Neural cell (in vitro differentiated cells): Measurements from ENCODE around the gene FBXO34. TPM values are rescaled to one million over a fixed set of nuclear protein-coding genes. Genes with fewer than 3 reads are reported as not detected.

ENCODE experiments used
- H2AFZ ChIP-seq: fragments of 200-600, 300-800 bp; sonication (generic), shearing (Covaris generic); 2 replicates; pipeline ENCODE4 v1.6.0; 2014; ENCODE audit warnings: low read depth, mild to moderate bottlenecking, antibody characterized with exemption, low read length, moderate library complexity
- H3F3A ChIP-seq: fragments of 200-600 bp; shearing (Covaris generic); 2 replicates; pipeline ENCODE4 v1.6.1; 2016; ENCODE audit warnings: mild to moderate bottlenecking, moderate library complexity, mixed read lengths, antibody characterized with exemption, low read length; ENCODE audit not compliant: insufficient read depth, poor library complexity, severe bottlenecking
- H3K27ac ChIP-seq: fragments of 200-600, 300-800 bp; sonication (generic), shearing (Covaris generic); 2 replicates; pipeline ENCODE4 v1.5.1; 2014; ENCODE audit warnings: mild to moderate bottlenecking, low read length, moderate library complexity
- H3K27me3 ChIP-seq: fragments of 300-800, 200-600 bp; sonication (generic), shearing (Covaris generic); 2 replicates; pipeline ENCODE4 v1.6.0; 2014; ENCODE audit warnings: mild to moderate bottlenecking, low read depth, low read length, moderate library complexity; ENCODE audit not compliant: insufficient read depth
- H3K36me3 ChIP-seq: fragments of 300-800, 200-600 bp; sonication (generic), shearing (Covaris generic); 2 replicates; pipeline ENCODE4 v1.5.1; 2014; ENCODE audit warnings: mild to moderate bottlenecking, antibody characterized with exemption, low read length, moderate library complexity; ENCODE audit not compliant: insufficient read depth
- H3K4me2 ChIP-seq: fragments of 300-800, 200-600 bp; sonication (generic), shearing (Covaris generic); 2 replicates; pipeline ENCODE4 v1.6.0; 2014; ENCODE audit warnings: mild to moderate bottlenecking, low read length
- H3K4me3 ChIP-seq: fragments of 300-800, 200-600 bp; sonication (generic), shearing (Covaris generic); 2 replicates; pipeline ENCODE4 v1.5.1; 2014; ENCODE audit warnings: mild to moderate bottlenecking, low read length, moderate library complexity
- H3K79me2 ChIP-seq: fragments of 200-600 bp; shearing (Covaris generic); replicated peaks from 2 replicates; pipeline ENCODE4 v1.6.0; 2014; ENCODE audit warnings: mild to moderate bottlenecking, low read length, moderate library complexity; ENCODE audit not compliant: insufficient read depth
- H3K9ac ChIP-seq: fragments of 300-800, 200-600 bp; sonication (generic), shearing (Covaris generic); 2 replicates; pipeline ENCODE4 v1.6.1; 2016; ENCODE audit warnings: mild to moderate bottlenecking, low read length, mixed read lengths
- H3K9me2 ChIP-seq: fragments of 200-600 bp; shearing (Covaris generic); 2 replicates; pipeline ENCODE4 v1.6.1; 2016; ENCODE audit warnings: mild to moderate bottlenecking, low read length, mixed read lengths; ENCODE audit not compliant: insufficient read depth
- H3K9me3 ChIP-seq: fragments of 200-600, 300-800 bp; sonication (generic), shearing (Covaris generic); 2 replicates; pipeline ENCODE4 v1.6.1; 2016; ENCODE audit warnings: mild to moderate bottlenecking, mixed run types, low read length, moderate library complexity, mixed read lengths
- H4K20me1 ChIP-seq: fragments of 200-600 bp; shearing (Covaris generic); 2 replicates; pipeline ENCODE4 v1.6.1; 2016; ENCODE audit warnings: mild to moderate bottlenecking, mixed run types; ENCODE audit not compliant: insufficient read depth
- CTCF ChIP-seq: fragments of 450-650 bp; IDR thresholded peaks from 2 replicates; pipeline ENCODE4 v1.5.1; 2014; ENCODE audit warnings: antibody characterized with exemption, mild to moderate bottlenecking, moderate library complexity; ENCODE audit not compliant: poor library complexity, severe bottlenecking
- EP300 ChIP-seq: fragments of 450-650 bp; conservative IDR thresholded peaks from 2 replicates; pipeline ENCODE4 v1.6.1; 2014; ENCODE audit warnings: antibody characterized with exemption, mild to moderate bottlenecking, moderate library complexity; ENCODE audit not compliant: poor library complexity, severe bottlenecking
- EZH2 ChIP-seq: fragments of 200-600, 300-800 bp; shearing (Covaris generic), sonication (generic); IDR thresholded peaks from 2 replicates; pipeline ENCODE4 v1.6.1; 2014; ENCODE audit warnings: antibody characterized with exemption, low read length, borderline replicate concordance, mild to moderate bottlenecking; ENCODE audit not compliant: insufficient read depth, poor library complexity, severe bottlenecking
- MXI1 ChIP-seq: fragments of 450-650 bp; conservative IDR thresholded peaks from 2 replicates; pipeline ENCODE4 v1.6.1; 2014; ENCODE audit warnings: antibody characterized with exemption, mild to moderate bottlenecking; ENCODE audit not compliant: poor library complexity, severe bottlenecking
- POLR2AphosphoS5 ChIP-seq: IDR thresholded peaks from 2 replicates; pipeline ENCODE4 v1.6.1; 2012
- RAD21 ChIP-seq: fragments of 450-650 bp; conservative IDR thresholded peaks from 2 replicates; pipeline ENCODE4 v1.6.1; 2014; ENCODE audit warnings: antibody characterized with exemption, mild to moderate bottlenecking, moderate library complexity
- REST ChIP-seq: IDR thresholded peaks from 2 replicates; pipeline ENCODE4 v1.6.1; 2012; ENCODE audit warnings: borderline replicate concordance
- SMC3 ChIP-seq: fragments of 450-650 bp; conservative IDR thresholded peaks from 2 replicates; pipeline ENCODE4 v1.6.1; 2014; ENCODE audit warnings: antibody characterized with exemption, mild to moderate bottlenecking, moderate library complexity; ENCODE audit not compliant: poor library complexity
- TAF1 ChIP-seq: IDR thresholded peaks from 2 replicates; pipeline ENCODE4 v1.6.1; 2012; ENCODE audit warnings: low read depth
- polyA plus RNA-seq: library from polyadenylated mRNA; depleted of rRNA; stranded (reverse); fragments of >200 nt; gene quantifications from 2 replicates; pipeline ENCODE4 v1.2.3, GENCODE V29; 2014

The FBXO34 gene
- polyA plus RNA-seq, 1 donor from 2014 or later, result 34.2 TPM

GRCh38 chr14:55372825-55373224 lies 101.6 kb downstream of the FBXO34 start:
- no peak overlapping the region for H3K4me2 ChIP-seq
- no peak overlapping the region for H3K27ac ChIP-seq
- no peaks in the 10 kb centered on the region for H3K27me3 ChIP-seq
- H3K36me3 ChIP-seq, result no peaks in the 10 kb centered on the region
- TF ChIP-seq REST, result no peak
- no peak for TF ChIP-seq TAF1
- TF ChIP-seq MXI1, result no peak
- no peak for TF ChIP-seq POLR2AphosphoS5
- no peak for TF ChIP-seq SMC3
- no peak for TF ChIP-seq EZH2
- TF ChIP-seq CTCF, result no peak
- no peak for TF ChIP-seq RAD21
- TF ChIP-seq EP300, result no peak
- H3K9ac ChIP-seq, result no peak overlapping the region
- H3K4me3 ChIP-seq, result no peak overlapping the region
- H2AFZ ChIP-seq, result no peak overlapping the region
- H3F3A ChIP-seq, result no peaks in the 10 kb centered on the region
- H4K20me1 ChIP-seq, result no peaks in the 10 kb centered on the region
- no peaks in the 10 kb centered on the region for H3K9me3 ChIP-seq
- no peaks in the 10 kb centered on the region for H3K9me2 ChIP-seq
- no peaks in the 10 kb centered on the region for H3K79me2 ChIP-seq

GRCh38 chr14:55373784-55374705 lies 102.8 kb downstream of the FBXO34 start:
- no peak overlapping the region for H3K4me3 ChIP-seq
- H3K27me3 ChIP-seq, result no peaks in the 10 kb centered on the region
- H3F3A ChIP-seq, result no peaks in the 10 kb centered on the region
- H3K36me3 ChIP-seq, result no peaks in the 10 kb centered on the region
- H2AFZ ChIP-seq, result no peak overlapping the region
- H4K20me1 ChIP-seq, result no peaks in the 10 kb centered on the region
- H3K9ac ChIP-seq, result no peak overlapping the region
- H3K27ac ChIP-seq, result no peak overlapping the region
- TF ChIP-seq CTCF, result no peak
- TF ChIP-seq MXI1, result no peak
- no peak for TF ChIP-seq EP300
- no peak for TF ChIP-seq EZH2
- no peak for TF ChIP-seq RAD21
- no peak for TF ChIP-seq TAF1
- TF ChIP-seq POLR2AphosphoS5, result no peak
- TF ChIP-seq REST, result no peak
- TF ChIP-seq SMC3, result no peak
- H3K79me2 ChIP-seq, result no peaks in the 10 kb centered on the region
- no peak overlapping the region for H3K4me2 ChIP-seq
- H3K9me3 ChIP-seq, result no peaks in the 10 kb centered on the region
- H3K9me2 ChIP-seq, result no peaks in the 10 kb centered on the region
